HG03135 (cell line): ENCODE data around the gene ZNF136.

Source experiments
- ATAC-seq: cut with Tn5 transposase; IDR thresholded peaks from one replicate; pipeline ENCODE4 v1.9.1; 2021; ENCODE audit warnings: mild to moderate bottlenecking, moderate library complexity; ENCODE audit not compliant: unreplicated experiment

The ZNF136 gene

DNA sequence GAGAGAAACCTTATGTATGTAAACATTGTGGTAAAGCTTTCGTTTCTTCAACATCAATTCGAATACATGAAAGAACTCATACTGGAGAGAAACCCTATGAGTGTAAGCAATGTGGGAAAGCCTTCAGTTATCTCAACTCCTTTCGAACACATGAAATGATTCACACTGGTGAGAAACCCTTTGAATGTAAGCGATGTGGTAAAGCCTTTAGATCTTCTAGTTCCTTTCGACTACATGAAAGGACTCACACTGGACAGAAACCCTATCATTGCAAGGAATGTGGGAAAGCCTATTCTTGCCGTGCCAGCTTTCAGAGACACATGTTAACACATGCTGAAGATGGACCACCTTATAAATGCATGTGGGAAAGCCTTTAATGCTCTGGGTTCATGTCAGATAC lies 24.7 kb downstream of the ZNF136 start:
- ATAC-seq: no peak

DNA sequence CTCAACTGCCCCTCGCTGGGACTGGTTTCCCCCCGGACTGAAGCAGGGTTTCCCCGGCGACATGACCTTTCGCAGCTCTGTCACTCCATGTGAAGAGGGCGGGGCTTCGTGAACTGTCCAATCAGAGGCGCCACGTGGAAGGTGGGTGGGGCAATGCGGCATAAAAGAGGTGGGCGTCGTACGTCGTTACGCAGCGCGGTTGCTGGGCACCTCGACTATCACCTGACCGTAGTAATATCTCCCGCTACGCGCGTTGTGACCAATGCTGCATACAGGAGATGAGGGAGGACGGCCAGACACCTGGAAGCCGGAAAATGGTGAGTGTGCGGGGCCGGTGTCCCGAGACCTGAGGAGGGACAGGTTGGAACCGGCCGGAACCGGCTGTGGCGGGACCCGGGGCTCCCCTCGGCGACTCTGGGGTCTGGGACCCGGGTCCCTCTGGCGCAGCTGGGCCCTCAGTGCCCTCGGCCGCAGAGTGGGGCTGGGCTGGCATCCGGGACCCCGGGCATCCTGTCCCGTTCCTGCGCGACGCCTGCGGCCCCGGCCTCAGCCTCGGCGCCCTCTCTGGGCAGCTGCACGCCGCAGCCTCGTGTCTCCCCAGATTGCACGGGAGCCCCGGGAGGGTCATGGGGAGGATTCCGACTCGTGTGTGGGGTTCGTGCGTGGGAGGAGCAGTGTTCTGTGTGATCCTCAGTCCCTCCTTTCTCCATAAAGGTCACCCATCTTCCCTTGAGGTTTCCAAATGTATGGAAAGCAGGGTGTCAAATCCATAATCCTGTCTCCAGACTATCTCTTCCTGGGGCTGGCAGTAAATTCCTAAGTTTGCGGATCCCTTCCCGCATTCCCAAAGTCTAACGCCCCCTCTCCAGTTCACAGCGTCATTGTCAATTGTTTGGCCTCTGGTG lies 32.2 kb downstream of the ZNF136 start:
- no peak for ATAC-seq

DNA sequence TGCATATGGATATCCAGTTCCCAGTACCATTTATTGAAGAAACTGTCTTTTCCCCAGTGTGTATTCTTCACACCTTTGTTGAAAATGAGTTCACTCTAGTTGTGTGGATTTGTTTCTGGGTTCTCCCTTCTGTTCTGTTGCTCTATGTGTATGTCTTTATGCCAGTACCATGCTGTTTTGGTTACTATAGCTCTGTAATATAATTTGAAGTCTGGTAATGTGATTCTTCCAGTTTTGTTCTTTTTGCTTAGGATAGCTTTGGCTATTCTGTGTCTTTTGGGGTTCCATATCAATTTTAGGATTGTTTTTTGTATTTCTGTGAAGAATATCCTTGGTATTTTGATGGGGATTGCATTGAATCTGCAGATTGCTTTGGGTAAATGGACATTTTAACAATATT lies 35.2 kb downstream of the ZNF136 start:
- ATAC-seq: no peak

DNA sequence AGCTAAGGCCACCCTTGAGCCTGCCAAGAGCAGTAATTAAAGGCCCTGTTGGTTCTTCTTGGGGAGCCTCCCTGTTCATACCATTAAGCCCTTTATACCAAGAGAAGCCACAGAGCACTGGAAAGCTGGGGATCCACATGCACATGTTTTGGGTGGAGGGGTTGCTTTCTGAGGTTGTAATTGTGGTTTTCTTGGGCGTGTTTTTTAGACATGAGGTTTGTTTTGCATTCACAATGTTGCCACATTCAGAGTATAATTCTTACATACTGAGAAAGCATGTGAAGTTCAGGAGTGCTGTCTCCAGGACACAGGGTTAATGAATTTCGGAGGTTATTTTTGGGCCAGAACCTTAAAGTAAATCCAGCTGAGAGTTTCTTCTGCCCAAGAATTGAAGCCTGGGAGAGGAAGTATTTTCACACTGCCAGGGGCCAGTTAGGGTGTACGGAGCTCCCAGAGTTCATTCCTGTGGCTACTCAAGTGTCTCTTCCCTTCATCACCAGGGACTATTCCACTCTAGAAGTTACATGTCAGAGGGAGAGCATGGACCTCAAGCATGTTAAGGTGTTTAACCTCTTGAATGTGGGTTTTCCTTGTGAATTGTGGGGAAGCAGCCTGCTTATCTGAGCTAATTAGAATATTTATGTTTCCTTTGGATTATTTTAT lies 37.0 kb downstream of the ZNF136 start:
- ATAC-seq: no peak

DNA sequence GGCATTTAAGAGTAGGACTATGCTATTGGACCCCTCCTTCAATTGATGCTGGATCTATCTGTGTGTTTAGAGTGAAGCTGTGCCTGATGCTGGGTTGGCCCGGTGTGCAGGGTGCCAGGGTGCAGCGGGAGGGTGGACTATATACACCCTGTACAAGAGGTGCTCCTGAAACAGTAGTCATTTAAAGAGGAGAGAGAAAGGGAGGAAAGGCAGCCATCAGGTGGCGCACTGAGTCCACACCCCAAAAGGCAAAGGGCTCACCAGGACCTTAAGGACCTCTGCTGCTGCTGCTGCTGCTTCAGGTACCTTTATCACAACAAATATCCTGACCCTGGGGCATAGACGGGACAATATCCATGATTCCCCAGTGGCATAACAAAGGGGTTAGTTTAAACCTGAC lies 39.4 kb downstream of the ZNF136 start:
- no peak for ATAC-seq

DNA sequence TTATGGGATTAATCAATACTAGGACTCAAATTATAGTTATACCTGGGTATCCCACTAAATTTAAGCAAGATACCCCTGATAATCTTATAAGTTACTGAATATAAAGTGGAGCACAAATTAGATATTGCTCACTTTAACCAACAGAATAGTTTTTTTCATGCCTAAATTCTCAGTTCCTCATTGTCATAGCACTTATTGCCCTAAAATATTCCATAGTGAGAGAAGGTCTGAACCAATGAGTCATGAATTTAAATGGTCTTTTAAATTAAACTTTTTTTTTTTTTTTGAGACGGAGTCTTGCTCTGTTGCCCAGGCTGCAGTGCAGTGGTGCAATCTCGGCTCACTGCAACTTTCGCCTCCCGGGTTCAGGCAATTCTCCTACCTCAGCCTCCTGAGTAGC lies 42.4 kb downstream of the ZNF136 start:
- no peak for ATAC-seq

DNA sequence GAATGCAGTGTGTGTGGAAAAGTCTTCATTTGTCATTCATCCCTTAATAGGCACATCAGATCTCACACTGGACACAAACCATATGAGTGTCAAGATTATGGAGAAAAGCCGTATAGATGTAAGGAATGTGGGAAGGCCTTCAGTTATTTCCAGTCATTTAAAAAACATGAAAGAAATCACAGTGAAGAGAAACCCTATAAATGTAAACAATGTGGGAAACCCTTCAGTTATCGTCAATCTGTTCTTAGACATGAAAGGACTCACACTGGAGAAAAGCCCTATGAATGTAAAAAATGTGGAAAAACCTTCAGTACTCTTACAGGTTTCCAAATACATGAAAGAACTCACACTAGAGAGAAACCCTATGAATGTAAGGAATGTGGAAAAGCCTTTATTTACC lies 45.3 kb downstream of the ZNF136 start:
- no peak for ATAC-seq

DNA sequence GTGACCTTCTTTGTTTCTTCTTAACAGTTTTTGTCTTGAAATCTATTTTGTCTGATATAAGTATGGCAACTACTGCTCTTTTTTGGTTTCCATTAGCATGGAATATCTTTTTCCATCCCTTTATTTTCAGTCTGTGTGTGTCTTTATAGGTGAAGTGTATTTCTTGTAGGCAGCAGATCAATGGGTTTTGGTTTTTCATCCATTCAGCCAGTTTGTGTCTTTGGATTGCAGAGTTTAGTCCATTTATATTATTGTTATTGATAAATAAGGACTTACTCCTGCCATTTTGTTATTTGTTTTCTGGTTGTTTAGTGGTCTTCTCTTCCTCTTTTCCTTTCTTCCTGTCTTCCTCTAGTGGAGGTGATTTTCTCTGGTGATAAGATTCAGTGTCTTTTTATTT lies 54.4 kb downstream of the ZNF136 start:
- no peak for ATAC-seq

DNA sequence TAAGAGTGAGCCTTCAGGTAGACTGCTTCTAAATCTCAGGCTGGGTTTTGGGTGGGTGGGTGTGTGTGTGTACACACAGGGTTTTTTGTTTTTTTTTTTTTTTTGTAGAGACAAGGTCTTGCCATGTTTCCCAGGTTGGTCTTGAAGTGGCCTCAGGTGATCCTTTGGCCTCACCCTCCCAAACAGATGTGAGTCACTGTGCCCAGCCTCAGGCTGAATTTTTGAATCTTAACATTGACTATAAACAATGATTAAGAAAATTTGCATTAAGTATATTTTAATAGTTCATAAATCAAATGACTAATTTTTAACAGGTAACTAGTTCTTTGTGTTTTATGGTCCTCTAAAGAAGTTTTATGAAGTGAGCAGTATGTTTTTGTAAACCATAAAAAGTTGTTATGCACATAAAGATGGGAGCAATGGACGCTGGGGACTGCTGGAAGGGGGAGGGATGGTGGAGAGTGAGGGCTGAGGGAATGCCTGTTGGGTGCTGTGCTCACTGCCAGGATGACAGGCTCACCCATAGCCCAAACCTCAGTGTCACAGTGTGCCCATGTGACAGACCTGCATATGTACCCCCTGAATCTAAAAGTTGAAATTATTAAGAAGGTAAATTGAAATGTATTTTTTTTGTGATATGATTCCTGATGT lies 60.2 kb downstream of the ZNF136 start:
- ATAC-seq: no peak

DNA sequence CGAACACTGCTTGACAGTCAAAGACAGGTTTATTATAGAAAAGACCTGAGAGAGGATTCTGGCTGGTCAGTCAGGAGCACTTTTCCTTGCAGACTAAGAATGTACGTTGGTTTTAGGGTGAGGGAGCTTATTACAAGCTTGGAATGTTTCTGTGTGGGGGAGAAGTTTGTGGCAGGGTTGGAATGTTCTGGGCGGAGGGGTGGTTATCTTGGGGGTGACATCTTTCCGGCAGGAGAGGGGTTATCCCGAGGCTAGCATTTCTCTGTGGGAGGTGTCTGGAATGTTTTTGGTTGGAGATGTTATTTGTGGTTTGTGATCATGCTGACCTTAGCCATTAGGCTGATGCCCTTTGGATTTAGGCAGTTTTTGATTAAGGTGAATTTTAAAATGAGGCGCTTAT lies 61.8 kb downstream of the ZNF136 start:
- no peak for ATAC-seq

DNA sequence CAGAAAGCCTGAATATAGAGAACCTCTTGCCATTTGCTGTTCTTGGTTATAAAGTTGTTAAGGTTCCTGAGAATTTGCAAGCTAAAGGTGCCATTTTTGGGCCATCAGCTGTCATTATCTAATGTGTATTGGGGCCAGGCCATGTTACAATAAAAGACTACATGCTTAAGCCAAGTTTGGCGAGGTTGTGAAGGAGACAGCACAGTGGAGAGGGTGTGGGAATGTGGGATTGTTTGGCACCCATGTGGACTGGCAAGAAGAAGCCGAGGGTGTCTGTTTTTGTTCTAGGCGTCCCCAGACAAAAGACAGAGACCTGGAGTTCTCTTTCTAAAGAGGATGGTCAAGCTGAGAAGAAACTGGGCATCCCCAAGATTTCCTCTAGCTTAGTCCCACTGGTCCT lies 67.1 kb downstream of the ZNF136 start:
- no peak for ATAC-seq

DNA sequence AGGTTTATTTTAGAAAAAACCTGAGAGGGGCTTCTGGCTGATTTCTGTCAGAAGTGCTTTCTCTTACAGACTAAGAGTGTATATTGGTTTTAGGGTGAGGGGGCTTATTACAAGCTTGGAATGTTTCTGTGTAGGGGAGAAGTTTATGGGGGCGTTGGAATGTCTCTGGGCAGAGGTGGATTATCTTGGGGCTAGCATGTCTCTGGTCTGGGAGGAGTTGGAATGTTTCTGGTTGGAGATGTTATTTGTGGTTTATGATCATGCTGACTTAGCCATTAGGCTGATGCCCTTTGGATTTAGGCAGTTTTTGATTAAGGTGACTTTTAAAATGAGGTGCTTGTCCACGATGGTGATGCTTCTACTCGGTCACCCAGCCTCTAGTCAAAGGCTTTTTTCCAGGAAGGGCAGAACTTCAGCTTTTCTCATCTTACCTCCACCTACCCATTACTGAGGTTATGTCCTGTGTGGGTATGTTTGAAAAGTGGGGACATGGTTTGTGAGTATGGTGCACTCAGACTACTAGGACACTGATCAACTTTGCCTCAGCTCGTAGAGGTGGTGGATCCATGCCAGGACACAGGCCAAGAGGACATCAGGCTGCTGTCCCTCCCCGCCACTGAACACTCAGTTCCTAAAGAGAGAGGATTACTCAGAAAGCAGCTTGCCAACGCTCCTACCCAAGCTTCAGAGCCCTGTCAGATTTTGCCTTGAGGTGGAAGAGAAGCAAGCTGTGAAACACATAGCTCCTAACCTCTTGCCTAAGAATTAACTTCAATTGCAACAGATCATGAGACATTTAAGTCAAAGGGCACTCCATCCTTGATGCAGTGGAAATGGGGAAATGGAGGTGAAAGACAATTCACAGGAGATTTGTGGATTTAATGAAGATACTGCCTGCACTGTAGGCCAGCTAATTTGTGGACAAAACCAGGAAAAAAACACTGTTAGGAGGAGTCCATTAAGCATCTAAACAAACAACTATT lies 68.1 kb downstream of the ZNF136 start:
- ATAC-seq: no peak

DNA sequence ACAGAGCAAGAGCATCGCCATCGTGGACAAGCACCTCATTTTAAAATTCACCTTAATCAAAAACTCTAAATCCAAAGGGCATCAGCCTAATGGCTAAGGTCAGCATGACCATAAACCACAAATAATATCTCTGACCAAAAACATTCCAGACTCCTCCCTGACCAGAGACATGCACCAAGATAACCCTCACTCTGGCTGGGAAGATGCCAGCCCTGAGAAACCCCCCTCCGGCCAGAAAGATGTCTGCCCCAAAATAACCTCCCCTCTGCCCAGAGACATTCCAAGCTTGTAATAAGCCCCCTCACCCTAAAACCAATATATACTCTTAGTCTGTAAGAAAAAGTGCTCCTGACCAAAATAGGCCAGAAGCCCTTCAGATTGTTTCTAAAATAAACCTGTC lies 70.1 kb downstream of the ZNF136 start:
- ATAC-seq: no peak

DNA sequence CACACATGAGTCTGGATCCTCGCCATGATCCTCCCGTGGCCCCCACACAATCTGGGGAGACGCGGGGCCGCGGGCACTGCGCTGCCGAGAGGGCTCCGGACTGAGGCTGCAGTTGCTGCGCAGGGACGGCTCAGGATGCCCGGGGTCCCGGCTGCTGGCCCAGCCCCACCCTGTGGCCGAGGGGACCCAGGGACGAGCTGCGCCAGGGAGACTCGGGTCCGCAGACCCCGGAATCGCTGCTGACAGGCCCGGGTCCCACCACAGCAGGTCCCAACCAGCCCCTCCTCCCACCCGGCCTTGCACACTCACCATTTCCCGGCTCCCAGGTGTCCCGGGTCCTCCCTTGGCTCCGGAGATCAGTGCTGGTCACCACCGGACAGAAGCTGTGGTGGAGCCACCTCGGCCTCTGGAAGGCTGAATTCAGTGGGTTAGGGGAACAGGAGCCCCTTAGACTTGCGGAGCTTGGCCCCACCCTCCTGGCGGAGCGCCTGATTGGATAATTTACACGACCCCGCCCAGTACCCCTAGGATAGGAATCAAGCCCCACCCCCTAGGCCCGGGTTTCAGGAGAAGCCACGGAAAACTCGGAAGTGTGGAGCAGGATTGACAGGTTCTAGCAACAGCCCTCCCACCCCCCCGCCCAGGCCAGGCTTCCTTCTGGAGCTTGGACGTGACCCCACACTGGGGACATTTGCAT lies 74.4 kb downstream of the ZNF136 start:
- ATAC-seq: no peak
